Stimulated activated CD4-positive, alpha-beta T cell treated with anti-CD3 and anti-CD28 coated beads, Interleukin-12 subunit alpha, Interleukin-12 subunit beta, amount 100 ng/mL, for 48 hours (primary cell): Measurements from ENCODE around the gene PAM16.
"Not testable (repeated sequence)": the region's sequence is repeated elsewhere in the genome, so short reads cannot be mapped to it uniquely, and the experiment has no call there.

Experiments used
- DNase-seq, 3 donors: peaks; one replicate each; pipeline ENCODE4 v3.0.0-alpha.2; 2020; ENCODE audit warnings: low read depth in 2 of 3, low spot score in 1 of 3

PAM16 gene

GRCh38 chr16:4336701-4337539, 14.2 kb downstream of the PAM16 start:
- DNase-seq = no peak

GRCh38 chr16:4334724-4335495, 16.2 kb downstream of the PAM16 start:
- DNase-seq = no peak

DNA sequence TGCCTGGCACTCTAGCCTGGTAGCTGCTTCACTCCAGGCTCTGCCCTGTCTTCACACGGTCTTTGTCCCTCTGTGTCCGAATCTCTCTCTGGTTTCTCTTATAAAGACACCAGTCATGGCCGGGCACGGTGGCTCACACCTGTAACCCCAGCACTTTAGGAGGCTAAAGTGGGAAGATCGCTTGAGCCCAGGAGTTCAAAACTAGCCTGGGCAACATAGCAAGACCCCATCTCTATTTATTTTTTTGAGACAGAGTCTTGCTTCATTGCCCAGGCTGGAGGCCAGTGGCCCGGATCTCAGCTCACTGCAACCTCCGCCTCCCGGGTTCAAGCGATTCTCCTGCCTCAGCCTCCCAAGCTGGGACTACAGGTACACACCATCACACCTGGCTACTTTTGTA, 17.4 kb downstream of the PAM16 start:
- not testable (repeated sequence) for DNase-seq

- DNase-seq = no peak
Observed at GRCh38 chr16:4333308-4333638, 17.8 kb downstream of the PAM16 start.

DNA sequence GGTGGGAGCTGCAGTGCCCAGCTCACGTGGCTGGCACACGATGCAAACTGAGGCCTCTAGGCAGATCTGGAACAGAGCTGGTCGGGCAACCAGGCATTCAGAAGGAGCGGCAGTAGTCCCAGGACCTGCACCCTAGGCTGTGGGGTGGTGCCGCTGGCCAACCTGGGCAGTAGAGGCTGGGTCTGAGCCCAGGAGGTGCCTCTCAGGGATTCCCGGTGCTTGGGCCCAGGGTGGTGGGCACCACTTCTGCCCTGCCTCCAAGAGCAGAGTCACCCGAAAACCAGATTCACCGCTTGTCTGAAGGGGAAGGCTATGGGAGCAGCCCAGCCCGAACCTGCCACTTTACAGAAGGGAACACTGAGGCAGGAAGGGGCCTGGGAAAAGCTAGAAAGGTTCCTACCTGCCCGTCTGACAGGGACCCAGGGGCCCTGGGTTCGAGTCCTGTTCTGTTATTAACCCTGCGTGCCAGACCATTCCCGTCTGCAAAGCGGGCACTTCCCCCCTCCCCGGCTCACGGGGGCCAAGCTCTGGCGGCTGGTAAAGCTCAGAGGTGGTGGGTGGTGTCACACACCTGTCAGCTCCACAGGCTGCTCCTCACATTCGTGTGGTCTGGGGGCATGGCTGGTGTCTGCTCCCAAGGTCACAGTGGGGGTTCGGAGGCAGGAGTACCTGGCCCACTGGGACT, 18.4 kb downstream of the PAM16 start:
- no peak for DNase-seq

- no peak for DNase-seq
Observed at GRCh38 chr16:4332083-4332482, 19.0 kb downstream of the PAM16 start.

DNA sequence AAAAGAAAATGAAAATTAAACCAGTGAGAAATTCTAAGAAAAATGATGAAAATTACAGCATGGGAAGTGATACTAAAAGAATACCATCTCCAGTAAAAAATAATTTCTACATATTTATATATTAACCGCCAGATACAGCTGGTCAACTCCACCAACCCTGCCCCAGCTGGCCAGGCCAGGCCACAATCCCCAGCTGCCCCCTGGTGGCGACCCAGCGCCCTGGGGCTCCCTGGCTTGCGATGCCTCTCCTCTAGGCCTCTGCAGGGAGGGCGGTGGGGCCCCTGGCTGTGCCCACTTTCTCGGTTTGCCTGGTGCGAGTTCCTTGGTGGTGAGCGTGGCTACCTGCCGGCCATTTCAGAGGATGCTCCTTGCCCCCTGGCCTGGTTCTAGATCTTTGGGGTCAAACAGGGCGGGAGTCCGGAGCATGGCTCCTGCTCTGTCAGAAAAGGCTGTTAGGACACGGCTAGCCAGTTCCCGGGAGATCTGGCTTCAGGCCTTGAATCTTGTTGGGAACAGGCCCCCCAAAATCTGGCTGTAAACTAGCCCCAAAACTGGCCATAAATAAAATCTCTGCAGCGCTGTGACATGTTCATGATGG, 20.7 kb downstream of the PAM16 start:
- peak; percentile 37 to 76 (median 65) for DNase-seq

- no peak for DNase-seq
Observed at GRCh38 chr16:4328782-4329775, 22.0 kb downstream of the PAM16 start.

- DNase-seq = peak in 2 of 3 donors; percentile 34 to 41
Observed at GRCh38 chr16:4328046-4328781, 22.9 kb downstream of the PAM16 start.

GRCh38 chr16:4327386-4328045, 23.6 kb downstream of the PAM16 start:
- no peak for DNase-seq

GRCh38 chr16:4325253-4325758, 25.8 kb downstream of the PAM16 start:
- DNase-seq = no peak

- no peak for DNase-seq
Observed at GRCh38 chr16:4324492-4325252, 26.4 kb downstream of the PAM16 start.

DNA sequence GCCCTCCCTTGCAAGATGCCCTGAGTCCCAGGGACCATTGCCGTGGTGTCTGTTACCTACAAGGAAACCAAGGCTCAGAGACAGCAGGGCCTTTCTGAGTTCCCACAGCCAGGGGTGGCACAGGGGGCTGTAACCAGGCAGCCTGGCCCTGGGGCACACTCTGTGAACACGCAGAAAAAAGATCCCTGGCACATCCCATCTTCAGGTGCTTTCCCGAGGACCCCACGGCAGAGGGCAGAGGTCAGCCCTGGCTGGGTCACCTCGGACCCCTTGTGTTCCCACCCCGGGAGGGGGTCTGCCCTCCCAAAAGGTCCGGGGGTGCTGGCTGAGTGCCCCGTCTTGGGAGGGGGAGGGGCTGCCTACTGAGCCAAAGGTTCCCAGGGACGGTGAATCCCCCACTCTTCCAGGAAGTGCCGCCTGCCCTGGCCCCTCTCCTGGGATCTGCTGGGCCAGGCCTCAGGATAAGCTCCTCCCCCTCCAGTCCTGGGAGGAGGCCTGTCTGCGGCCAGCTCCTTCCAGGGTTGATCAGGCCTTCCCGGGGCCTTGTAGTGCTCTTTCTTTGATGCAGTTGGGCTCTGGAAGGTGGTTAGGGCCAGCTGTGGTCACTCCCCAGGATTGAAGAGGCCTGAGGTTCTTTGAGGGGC, 27.2 kb downstream of the PAM16 start:
- no peak for DNase-seq

GRCh38 chr16:4323071-4323844, 27.9 kb downstream of the PAM16 start:
- no peak for DNase-seq

GRCh38 chr16:4322121-4323052, 28.7 kb downstream of the PAM16 start:
- DNase-seq = no peak
